Tracheal epithelial cell (primary cell): ENCODE measurements around the gene CDKN2D. TPM values are rescaled to one million over a fixed set of nuclear protein-coding genes. Genes with fewer than 3 reads are reported as not detected.

Experiments
- total RNA-seq: library from RNA; depleted of rRNA; stranded (reverse); fragments of >200 nt; gene quantifications from 2 replicates; pipeline ENCODE4 v1.2.1, GENCODE V29; 2014

CDKN2D gene
- 8.4 and 12.8 TPM in 2 replicates for total RNA-seq

GRCh38 chr19:10568826-10569651 is at the start of gene CDKN2D:
CDKN2D (minus strand) TSS chr19:10568979; CDS start chr19:10568653, 326 bp downstream.

GRCh38 chr19:10587022-10587838 is 18.5 kb upstream of the CDKN2D start, which contains the start of gene AP1M2:
AP1M2 (minus strand) TSS chr19:10587312; CDS start chr19:10587231, 81 bp downstream.

GRCh38 chr19:10565567-10566407 is 3.0 kb downstream of the CDKN2D start, which contains the start of gene KRI1:
KRI1 (minus strand) TSS chr19:10566010; CDS start chr19:10565999, 11 bp downstream.

GRCh38 chr19:10543420-10544241 is 25.1 kb downstream of the CDKN2D start, which contains the start of gene ATG4D:
ATG4D (plus strand) TSS chr19:10543904; CDS start chr19:10544091, 187 bp downstream.

GRCh38 chr19:10517361-10517759 is 51.4 kb downstream of the CDKN2D start, which contains the start of gene S1PR5:
S1PR5 (minus strand) TSS chr19:10517447; CDS start chr19:10515011, 2,436 bp downstream.

Other genes with a start within 250 kb of the CDKN2D start
- gene RAVER1, start 235.4 kb downstream of the CDKN2D start, total RNA-seq: 7.7 and 8.5 TPM in 2 replicates
- 3.4 and 4.1 TPM in 2 replicates for gene ICAM3, start 229.4 kb downstream of the CDKN2D start, total RNA-seq
- gene TYK2, start 188.4 kb downstream of the CDKN2D start, total RNA-seq: 34.5 and 70.8 TPM in 2 replicates
- gene CDC37, start 165.4 kb downstream of the CDKN2D start, total RNA-seq: 100 and 206 TPM in 2 replicates
- gene PDE4A, start 148.4 kb downstream of the CDKN2D start, total RNA-seq: 0.48 and 0.64 TPM in 2 replicates
- gene KEAP1, start 65.6 kb downstream of the CDKN2D start, total RNA-seq: 56.4 and 81.0 TPM in 2 replicates
- gene S1PR5, start 51.5 kb downstream of the CDKN2D start, total RNA-seq: 10.4 and 25.6 TPM in 2 replicates
- gene ATG4D, start 25.1 kb downstream of the CDKN2D start, total RNA-seq: 30.1 and 58.4 TPM in 2 replicates
- 3.9 and 5.8 TPM in 2 replicates for gene KRI1, start 3.0 kb downstream of the CDKN2D start, total RNA-seq
- gene AP1M2, start 18.3 kb upstream of the CDKN2D start, total RNA-seq: 109 and 130 TPM in 2 replicates
- gene SLC44A2, start 56.6 kb upstream of the CDKN2D start, total RNA-seq: 35.6 and 74.2 TPM in 2 replicates
- 78.0 and 78.1 TPM in 2 replicates for gene ILF3, start 85.4 kb upstream of the CDKN2D start, total RNA-seq
- 21.3 and 31.3 TPM in 2 replicates for gene QTRT1, start 132.5 kb upstream of the CDKN2D start, total RNA-seq
- 70.3 and 94.5 TPM in 2 replicates for gene DNM2, start 149.1 kb upstream of the CDKN2D start, total RNA-seq